ENCODE data around the gene KCNG4.
A peak's percentile ranks its signal among the peaks of the same experiment; 100 is the strongest.
"Not testable (repeated sequence)": the region's sequence is repeated elsewhere in the genome, so short reads cannot be mapped to it uniquely, and the experiment has no call there.

The KCNG4 gene

DNA sequence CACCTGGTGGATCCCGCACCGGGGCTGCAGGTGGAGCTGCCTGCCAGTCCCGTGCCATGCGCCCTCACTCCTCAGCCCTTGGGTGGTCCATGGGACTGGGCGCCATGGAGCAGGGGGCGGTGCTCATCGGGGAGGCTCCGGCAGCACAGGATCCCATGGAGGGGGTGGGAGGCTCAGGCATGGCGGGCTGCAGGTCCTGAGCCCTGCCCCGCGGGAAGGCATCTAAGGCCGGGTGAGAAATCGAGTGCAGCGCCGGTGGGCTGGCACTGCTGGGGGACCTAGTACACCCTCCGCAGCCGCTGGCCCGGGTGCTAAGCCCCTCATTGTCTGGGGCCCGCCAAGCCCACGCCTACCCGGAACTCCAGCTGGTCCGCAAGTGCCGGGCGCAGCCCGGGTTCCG, 35.3 kb downstream of the KCNG4 start:
- H3K4me2 ChIP-seq (ENCODE audit: low read length); H3K36me3 ChIP-seq (ENCODE audit: insufficient read depth, low read length); H3K9me3 ChIP-seq (replicated peaks; ENCODE audit: low read length); H3K4me3 ChIP-seq (ENCODE audit: low read length); H3K9ac ChIP-seq (ENCODE audit: low read depth, low read length): not testable (repeated sequence)
- Histone ChIP-seq H3K27me3 (ENCODE audit: control insufficient read depth, insufficient read depth, low read length) (peaks cover 16% of the 10 kb centered on the region), H3K4me1 (ENCODE audit: control insufficient read depth, insufficient read depth, low read length) (peaks cover 11% of the 10 kb centered on the region)

- Histone ChIP-seq H3K9ac (ENCODE audit: low read depth, low read length) (no peak overlapping the region), H3K36me3 (ENCODE audit: insufficient read depth, low read length) (no peaks in the 10 kb centered on the region), H3K9me3 (replicated peaks; ENCODE audit: low read length) (no peaks in the 10 kb centered on the region), H3K4me3 (ENCODE audit: low read length) (no peak overlapping the region), H3K4me2 (ENCODE audit: low read length) (peak overlapping the region; percentile 16), H3K27me3 (ENCODE audit: control insufficient read depth, insufficient read depth, low read length) (peaks cover 3% of the 10 kb centered on the region), H3K4me1 (ENCODE audit: control insufficient read depth, insufficient read depth, low read length) (peaks cover 16% of the 10 kb centered on the region)
These were observed 40.0 kb downstream of the KCNG4 start for GRCh38 chr16:84199861-84200260.

- Histone ChIP-seq H3K4me2 (ENCODE audit: low read length) (no peak overlapping the region), H3K9me3 (replicated peaks; ENCODE audit: low read length) (no peaks in the 10 kb centered on the region), H3K36me3 (ENCODE audit: insufficient read depth, low read length) (no peaks in the 10 kb centered on the region), H3K4me1 (ENCODE audit: control insufficient read depth, insufficient read depth, low read length) (peaks cover 16% of the 10 kb centered on the region), H3K27me3 (ENCODE audit: control insufficient read depth, insufficient read depth, low read length) (peaks cover 11% of the 10 kb centered on the region), H3K9ac (ENCODE audit: low read depth, low read length) (no peak overlapping the region), H3K4me3 (ENCODE audit: low read length) (no peak overlapping the region)
These were observed 40.7 kb downstream of the KCNG4 start for GRCh38 chr16:84199097-84199496.

- H3K27me3 ChIP-seq (ENCODE audit: control insufficient read depth, insufficient read depth, low read length) = peaks cover 18% of the 10 kb centered on the region
- H3K9me3 ChIP-seq (replicated peaks; ENCODE audit: low read length) = no peaks in the 10 kb centered on the region
- H3K9ac ChIP-seq (ENCODE audit: low read depth, low read length) = no peak overlapping the region
- peaks cover 16% of the 10 kb centered on the region for H3K4me1 ChIP-seq (ENCODE audit: control insufficient read depth, insufficient read depth, low read length)
- no peak overlapping the region for H3K4me2 ChIP-seq (ENCODE audit: low read length)
- H3K4me3 ChIP-seq (ENCODE audit: low read length) = no peak overlapping the region
- H3K36me3 ChIP-seq (ENCODE audit: insufficient read depth, low read length) = no peaks in the 10 kb centered on the region
These were observed 41.4 kb downstream of the KCNG4 start for GRCh38 chr16:84198401-84198800.

DNA sequence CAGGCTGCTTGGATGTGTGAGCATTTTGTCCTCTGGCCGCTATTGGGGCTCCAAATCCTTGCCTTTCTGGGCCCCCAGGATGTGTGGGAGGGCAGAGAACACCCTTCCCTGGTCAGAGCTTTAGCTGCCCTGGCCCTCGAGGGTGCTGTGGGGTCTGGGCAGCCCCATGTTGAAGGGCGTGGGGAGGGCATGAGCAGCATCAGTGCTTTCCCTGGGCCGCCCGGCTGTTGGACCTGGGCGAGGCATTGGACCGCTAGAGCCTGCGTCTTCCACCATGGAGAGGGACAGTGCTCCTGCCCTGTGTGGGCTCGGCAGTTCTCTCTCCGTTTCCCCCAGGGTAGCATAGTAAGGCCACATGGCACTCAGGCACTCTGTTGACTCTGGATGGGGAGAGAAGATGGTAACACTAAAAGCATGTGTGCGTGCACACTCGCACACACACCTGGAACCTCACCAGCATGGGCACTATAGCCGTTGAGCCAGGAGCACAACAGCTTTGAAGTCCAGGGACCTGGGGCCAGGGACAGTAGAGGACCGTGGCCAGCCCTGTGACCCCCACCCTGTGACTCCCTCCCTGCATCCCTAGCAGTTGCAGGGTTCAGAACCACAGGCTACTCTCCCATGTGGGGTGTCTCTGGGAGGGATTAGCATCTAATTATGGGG, 42.2 kb downstream of the KCNG4 start:
- H3K4me1 ChIP-seq (ENCODE audit: control insufficient read depth, insufficient read depth, low read length) = peaks cover 16% of the 10 kb centered on the region
- no peaks in the 10 kb centered on the region for H3K36me3 ChIP-seq (ENCODE audit: insufficient read depth, low read length)
- H3K27me3 ChIP-seq (ENCODE audit: control insufficient read depth, insufficient read depth, low read length) = peaks cover 21% of the 10 kb centered on the region
- H3K4me2 ChIP-seq (ENCODE audit: low read length) = no peak overlapping the region
- H3K9ac ChIP-seq (ENCODE audit: low read depth, low read length) = no peak overlapping the region
- H3K4me3 ChIP-seq (ENCODE audit: low read length) = no peak overlapping the region
- no peaks in the 10 kb centered on the region for H3K9me3 ChIP-seq (replicated peaks; ENCODE audit: low read length)

- H3K9me3 ChIP-seq (replicated peaks; ENCODE audit: low read length) = no peaks in the 10 kb centered on the region
- peaks cover 21% of the 10 kb centered on the region for H3K27me3 ChIP-seq (ENCODE audit: control insufficient read depth, insufficient read depth, low read length)
- H3K4me2 ChIP-seq (ENCODE audit: low read length) = no peak overlapping the region
- H3K9ac ChIP-seq (ENCODE audit: low read depth, low read length) = no peak overlapping the region
- no peak overlapping the region for H3K4me3 ChIP-seq (ENCODE audit: low read length)
- H3K4me1 ChIP-seq (ENCODE audit: control insufficient read depth, insufficient read depth, low read length) = peaks cover 16% of the 10 kb centered on the region
- no peaks in the 10 kb centered on the region for H3K36me3 ChIP-seq (ENCODE audit: insufficient read depth, low read length)
These were observed 43.0 kb downstream of the KCNG4 start for GRCh38 chr16:84196727-84197394.

DNA sequence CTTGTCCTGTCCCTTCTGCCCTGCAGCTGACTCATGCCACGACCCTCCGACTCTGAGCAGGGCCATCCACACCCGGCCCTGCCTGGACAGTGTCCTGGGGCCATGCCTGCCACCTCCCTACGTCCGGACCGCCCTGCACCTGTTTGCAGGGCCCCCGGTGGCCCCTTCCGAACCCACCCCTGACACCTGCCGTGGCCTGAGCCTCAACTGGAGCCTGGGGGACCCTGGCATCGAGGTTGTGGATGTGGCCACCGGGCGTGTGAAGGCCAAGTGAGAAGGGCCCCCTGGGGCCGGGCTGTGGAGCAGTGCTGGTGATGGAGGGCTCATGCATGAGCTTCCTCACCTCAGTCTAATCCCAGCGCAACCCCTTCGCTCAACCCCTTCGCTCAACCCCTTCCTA, 43.7 kb downstream of the KCNG4 start:
- Histone ChIP-seq H3K27me3 (ENCODE audit: control insufficient read depth, insufficient read depth, low read length) (peaks cover 21% of the 10 kb centered on the region), H3K9ac (ENCODE audit: low read depth, low read length) (no peak overlapping the region), H3K4me2 (ENCODE audit: low read length) (no peak overlapping the region), H3K36me3 (ENCODE audit: insufficient read depth, low read length) (no peaks in the 10 kb centered on the region), H3K4me1 (ENCODE audit: control insufficient read depth, insufficient read depth, low read length) (peaks cover 16% of the 10 kb centered on the region), H3K4me3 (ENCODE audit: low read length) (no peak overlapping the region), H3K9me3 (replicated peaks; ENCODE audit: low read length) (no peaks in the 10 kb centered on the region)

- Histone ChIP-seq H3K4me2 (ENCODE audit: low read length) (no peak overlapping the region), H3K36me3 (ENCODE audit: insufficient read depth, low read length) (no peaks in the 10 kb centered on the region), H3K4me1 (ENCODE audit: control insufficient read depth, insufficient read depth, low read length) (peaks cover 16% of the 10 kb centered on the region), H3K27me3 (ENCODE audit: control insufficient read depth, insufficient read depth, low read length) (peaks cover 21% of the 10 kb centered on the region), H3K9me3 (replicated peaks; ENCODE audit: low read length) (no peaks in the 10 kb centered on the region), H3K4me3 (ENCODE audit: low read length) (no peak overlapping the region), H3K9ac (ENCODE audit: low read depth, low read length) (no peak overlapping the region)
These were observed 44.4 kb downstream of the KCNG4 start for GRCh38 chr16:84195201-84196093.

- H3K4me1 ChIP-seq (ENCODE audit: control insufficient read depth, insufficient read depth, low read length) = peaks cover 9% of the 10 kb centered on the region
- no peak overlapping the region for H3K4me3 ChIP-seq (ENCODE audit: low read length)
- no peaks in the 10 kb centered on the region for H3K36me3 ChIP-seq (ENCODE audit: insufficient read depth, low read length)
- H3K4me2 ChIP-seq (ENCODE audit: low read length) = no peak overlapping the region
- no peaks in the 10 kb centered on the region for H3K9me3 ChIP-seq (replicated peaks; ENCODE audit: low read length)
- no peak overlapping the region for H3K9ac ChIP-seq (ENCODE audit: low read depth, low read length)
- peaks cover 21% of the 10 kb centered on the region for H3K27me3 ChIP-seq (ENCODE audit: control insufficient read depth, insufficient read depth, low read length)
These were observed 45.2 kb downstream of the KCNG4 start for GRCh38 chr16:84194470-84195200.

- Histone ChIP-seq H3K9ac (ENCODE audit: low read depth, low read length) (no peak overlapping the region), H3K4me1 (ENCODE audit: control insufficient read depth, insufficient read depth, low read length) (peaks cover 6% of the 10 kb centered on the region), H3K4me2 (ENCODE audit: low read length) (no peak overlapping the region), H3K4me3 (ENCODE audit: low read length) (no peak overlapping the region), H3K36me3 (ENCODE audit: insufficient read depth, low read length) (no peaks in the 10 kb centered on the region), H3K27me3 (ENCODE audit: control insufficient read depth, insufficient read depth, low read length) (peaks cover 21% of the 10 kb centered on the region), H3K9me3 (replicated peaks; ENCODE audit: low read length) (no peaks in the 10 kb centered on the region)
These were observed 45.8 kb downstream of the KCNG4 start for GRCh38 chr16:84194018-84194417.

DNA sequence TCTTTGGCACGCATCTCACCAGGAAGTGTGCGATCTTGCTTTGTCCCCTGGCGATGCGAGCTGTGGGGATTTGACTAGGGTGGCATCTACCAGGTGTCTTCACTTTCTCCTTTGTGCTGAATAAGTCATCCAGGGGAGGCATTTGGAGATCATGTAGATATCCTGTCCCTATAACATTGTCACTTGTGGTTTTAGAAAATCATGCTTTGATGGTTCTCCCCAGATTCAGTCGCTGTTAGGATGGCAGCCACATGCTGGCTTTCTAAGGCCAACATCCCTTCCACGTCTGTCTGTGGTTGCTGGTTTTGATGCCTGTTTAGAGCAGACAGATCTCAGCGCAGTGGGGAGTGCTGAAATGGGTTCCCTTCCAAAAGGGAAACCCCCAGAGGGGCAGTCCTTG, 46.3 kb downstream of the KCNG4 start:
- H3K4me1 ChIP-seq (ENCODE audit: control insufficient read depth, insufficient read depth, low read length) = peaks cover 3% of the 10 kb centered on the region
- H3K9ac ChIP-seq (ENCODE audit: low read depth, low read length) = no peak overlapping the region
- H3K4me2 ChIP-seq (ENCODE audit: low read length) = no peak overlapping the region
- no peaks in the 10 kb centered on the region for H3K9me3 ChIP-seq (replicated peaks; ENCODE audit: low read length)
- H3K36me3 ChIP-seq (ENCODE audit: insufficient read depth, low read length) = no peaks in the 10 kb centered on the region
- H3K4me3 ChIP-seq (ENCODE audit: low read length) = no peak overlapping the region
- H3K27me3 ChIP-seq (ENCODE audit: control insufficient read depth, insufficient read depth, low read length) = peaks cover 21% of the 10 kb centered on the region
